OCI-M1 (cell line): ENCODE measurements around the gene DISC1.
"Not testable (repeated sequence)": the region's sequence is repeated elsewhere in the genome, so short reads cannot be mapped to it uniquely, and the experiment has no call there.

Experiments used
- DNase-seq: peaks from one replicate; lab custom pipeline; 2025; lab: John Stamatoyannopoulos, UW

DISC1 gene

DNA sequence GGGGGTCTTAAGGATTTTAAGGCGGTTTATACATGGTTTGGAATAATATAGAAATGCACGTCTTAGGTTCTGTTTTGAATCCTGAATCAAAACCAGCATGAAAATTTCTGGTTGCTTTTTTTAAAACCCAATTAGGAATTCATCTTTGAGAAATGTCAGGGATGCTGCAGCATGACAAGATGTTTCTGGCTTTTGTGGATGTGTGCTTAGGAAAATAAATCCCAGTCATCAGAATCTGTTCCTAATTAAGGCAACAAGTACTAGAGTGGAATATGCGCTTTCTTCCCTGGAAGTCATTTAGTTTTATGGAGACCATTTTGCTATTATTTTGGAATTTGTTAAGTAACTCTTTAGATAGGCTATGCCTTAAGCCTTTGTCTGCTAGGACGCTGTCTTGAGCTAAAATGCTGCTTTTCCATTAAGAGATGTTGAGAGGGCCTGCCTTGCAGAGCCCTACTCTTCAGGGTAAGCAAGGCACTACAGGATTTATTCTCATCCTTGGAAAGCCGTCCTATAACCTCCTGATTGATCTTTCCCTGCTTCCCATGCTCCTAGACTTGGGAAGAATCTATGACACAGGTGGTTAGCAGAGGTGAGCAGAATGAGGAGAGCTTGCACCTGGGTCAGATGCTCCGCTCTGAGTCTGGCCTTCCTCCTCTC lies 332.8 kb downstream of the DISC1 start:
- no peak for DNase-seq

DNA sequence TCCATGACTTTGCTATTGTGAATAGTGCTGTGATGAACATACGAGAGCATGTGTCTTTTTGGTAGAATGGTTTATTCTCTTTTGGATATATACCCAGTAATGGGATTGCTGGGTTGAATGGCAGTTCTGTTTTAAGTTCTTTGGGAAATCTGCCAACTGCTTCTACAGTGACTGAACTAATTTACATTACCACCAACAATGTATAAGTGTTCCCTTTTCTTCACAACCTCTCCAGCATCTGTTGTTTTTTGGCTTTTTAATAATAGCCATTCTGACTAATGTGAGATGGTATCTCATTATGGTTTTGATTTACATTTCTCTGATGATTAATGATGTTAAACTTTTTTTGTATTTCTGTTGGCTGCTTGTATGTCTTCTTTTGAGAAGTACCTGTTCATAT lies 335.2 kb downstream of the DISC1 start:
- not testable (repeated sequence) for DNase-seq

DNA sequence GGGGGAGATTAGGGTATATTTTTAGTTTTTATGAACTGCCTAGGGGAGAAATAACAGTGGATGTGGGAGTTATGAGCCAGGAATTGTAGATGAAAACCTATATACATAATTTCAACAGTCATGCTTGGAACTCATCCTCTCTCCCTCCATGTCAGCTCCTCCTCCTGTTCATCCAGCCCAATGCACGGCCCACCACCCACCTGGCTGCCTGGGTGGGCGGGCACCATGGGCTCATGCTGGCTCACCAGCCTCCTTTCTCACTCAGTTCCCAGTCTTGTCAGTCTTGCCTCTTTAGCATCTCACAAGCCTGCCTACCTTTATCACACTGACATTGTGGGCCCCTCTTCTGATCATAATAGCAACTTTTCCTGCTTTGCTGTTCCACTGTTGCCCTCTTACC lies 336.0 kb downstream of the DISC1 start:
- DNase-seq: no peak

DNA sequence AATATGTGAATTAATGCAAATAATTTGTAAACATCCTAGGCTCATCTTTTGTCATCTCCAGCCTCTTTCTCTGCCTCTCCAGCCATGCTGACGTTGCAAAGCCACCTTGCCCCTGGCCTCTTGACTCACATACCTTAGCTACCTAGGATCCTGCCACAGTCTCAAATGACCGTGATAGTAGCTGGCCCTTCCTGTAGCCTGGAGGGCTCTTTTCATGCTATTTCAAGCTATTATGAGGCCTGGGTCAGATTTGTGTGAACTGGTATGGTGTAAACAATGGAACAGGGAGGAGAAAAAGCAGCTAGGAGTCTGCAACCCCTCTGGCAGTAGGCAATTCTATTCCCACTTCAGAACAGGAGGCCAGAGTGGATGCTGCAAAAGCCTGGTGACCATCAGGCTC lies 337.7 kb downstream of the DISC1 start:
- no peak for DNase-seq

DNA sequence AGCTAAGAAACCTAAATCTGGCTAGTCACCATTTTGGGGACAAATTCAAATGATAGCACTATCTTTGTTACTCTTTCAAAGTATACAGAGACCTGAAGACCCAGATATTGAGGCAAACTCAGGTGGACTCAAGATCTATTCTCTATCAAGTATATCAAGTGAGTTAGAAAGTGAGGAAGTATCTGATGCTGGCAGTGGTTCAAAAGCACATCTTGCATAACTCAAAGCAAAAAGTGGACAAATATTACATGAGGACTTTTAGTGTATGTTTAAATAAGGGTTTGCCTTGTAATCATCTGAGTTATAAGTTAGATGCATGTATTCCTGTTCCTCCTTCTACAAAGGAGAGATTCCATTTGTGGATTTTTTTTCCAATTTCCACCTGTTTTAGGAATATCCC lies 338.4 kb downstream of the DISC1 start:
- DNase-seq: no peak

DNA sequence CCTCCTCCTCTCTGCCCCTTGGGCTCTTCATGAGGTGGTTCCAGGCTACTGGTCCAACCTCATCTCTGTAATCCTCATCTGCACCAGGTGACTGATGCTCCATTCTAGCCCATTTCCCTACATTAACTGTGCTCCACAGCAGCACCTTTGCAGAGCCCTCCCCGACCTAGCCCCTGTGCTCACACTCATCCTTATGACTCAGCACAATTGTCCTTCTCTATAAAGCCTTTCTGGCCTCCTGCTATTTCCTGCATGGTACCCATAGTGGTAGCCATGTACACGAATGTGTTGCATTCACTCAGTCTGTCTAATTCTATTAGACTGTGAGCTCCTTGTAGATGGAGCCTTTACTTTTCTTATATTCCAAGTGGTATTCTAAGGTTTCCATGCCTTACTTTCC lies 339.0 kb downstream of the DISC1 start:
- DNase-seq: no peak

DNA sequence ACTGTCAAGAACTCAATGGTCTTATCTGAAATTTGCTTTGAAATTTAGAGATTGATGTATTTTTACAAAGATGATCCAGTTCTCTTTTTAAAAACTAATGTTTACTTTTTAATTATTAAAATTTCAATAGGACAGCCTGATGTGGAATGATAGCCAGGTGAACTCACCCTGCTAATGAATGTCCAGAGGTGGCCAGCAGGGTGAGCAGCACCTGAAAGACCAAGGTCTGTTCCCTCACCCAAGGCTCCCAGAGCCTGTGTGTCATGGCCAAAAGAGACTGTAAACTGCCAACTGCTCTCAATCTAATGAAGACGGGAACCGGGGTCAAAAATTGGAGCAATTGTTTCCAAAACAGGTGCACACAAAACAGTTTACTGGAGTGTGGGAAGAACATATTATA lies 340.4 kb downstream of the DISC1 start:
- no peak for DNase-seq

DNA sequence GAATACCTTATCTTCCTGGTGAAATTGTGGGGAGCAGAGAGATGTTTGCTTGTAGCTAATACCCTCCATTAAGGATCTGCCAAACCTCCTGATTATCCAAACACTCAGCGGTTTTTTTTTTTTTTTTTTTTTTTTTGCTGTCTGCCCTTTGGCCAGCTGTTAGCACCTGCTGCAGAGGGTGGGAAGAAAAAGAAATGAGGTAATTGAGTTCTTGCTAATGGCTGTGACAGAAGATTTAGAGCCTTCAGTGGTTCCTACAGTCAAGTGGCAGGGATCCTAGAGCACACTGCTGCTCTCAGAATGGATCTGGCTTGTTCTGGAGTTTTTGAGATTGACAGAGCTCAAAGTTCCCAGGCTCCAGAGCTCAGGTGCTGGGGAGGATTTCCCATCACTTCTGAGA lies 342.5 kb downstream of the DISC1 start:
- no peak for DNase-seq

DNA sequence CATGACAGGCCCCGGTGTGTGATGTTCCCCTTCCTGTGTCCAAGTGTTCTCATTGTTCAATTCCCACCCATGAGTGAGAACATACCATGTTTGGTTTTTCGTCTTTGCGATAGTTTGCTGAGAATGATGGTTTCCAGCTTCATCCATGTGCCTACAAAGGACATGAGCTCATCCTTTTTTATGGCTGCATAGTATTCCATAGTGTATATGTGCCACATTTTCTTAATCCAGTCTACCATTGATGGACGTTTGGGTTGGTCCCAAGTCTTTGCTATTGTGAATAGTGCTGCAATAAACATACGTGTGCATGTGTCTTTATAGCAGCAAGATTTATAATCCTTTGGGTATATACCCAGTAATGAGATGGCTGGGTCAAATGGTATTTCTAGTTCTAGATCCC lies 343.2 kb downstream of the DISC1 start:
- not testable (repeated sequence) for DNase-seq

DNA sequence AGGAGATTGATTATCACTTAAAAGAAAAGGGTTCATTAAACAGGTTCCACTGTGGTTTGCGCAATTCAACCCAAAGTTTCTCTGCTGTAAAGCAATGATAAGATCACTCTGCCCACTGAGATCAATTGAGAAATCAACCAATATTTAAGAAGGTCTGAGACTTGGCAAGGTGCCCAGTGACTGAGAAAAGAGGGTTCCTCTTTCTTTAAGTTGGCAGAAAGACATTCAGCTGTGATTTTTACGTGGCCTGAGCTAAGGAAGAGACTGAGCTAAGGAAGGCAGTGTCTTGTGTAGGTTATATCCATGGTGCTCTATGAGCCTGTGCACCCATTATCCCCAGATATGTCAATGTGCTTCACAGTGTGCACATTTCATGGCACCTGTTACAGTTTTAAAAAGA lies 344.1 kb downstream of the DISC1 start:
- DNase-seq: peak; percentile 79

DNA sequence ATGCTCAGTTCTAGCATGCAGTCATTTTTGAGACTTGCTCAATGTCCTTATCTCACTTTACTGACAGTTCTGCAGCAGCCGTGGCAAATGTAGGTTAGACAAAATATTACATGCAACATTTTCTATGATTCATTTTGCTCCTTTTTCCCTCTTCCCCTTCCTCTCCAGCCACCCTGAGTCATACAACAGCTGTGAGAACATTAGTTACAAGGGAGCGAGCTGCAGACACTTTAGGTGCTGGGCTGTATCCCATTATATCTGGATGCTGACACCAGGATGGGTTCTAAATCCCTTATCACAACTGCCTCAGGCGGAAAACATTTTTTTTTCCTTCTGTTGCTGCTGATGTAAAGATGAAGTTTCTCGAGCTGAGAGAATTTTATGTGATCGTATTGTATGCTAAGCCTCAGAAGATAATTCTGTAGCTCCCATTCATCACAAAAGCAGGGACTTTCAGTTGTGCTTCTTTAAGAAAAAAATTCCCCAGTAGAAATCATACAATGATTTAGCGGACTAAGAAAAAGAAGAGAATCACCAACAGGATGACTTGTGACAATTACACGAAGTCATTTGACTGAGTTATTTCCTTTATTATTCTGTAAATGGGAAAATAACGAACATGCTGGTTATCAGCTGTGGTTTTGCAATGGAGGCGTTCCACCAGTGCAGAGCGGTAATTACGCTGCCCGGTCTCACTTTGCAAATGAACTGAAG lies 345.0 kb downstream of the DISC1 start:
- peak; percentile 80 for DNase-seq

DNA sequence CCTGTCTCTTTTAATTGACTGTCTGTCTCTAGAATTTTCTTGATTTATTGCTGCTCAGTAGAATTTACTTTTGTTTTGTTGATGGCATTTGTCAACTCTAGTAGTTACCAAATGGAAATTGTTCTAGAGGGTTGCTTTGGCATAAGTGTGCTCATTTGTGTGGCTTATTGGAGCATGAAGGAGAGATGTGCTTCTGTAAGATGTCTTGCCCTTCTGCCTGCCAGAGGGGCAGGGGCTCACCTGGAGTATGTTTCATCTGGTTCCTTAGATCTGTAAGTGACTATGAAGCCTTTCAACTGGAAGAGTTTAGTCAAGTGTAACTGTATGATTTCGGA lies 345.5 kb downstream of the DISC1 start:
- no peak for DNase-seq

DNA sequence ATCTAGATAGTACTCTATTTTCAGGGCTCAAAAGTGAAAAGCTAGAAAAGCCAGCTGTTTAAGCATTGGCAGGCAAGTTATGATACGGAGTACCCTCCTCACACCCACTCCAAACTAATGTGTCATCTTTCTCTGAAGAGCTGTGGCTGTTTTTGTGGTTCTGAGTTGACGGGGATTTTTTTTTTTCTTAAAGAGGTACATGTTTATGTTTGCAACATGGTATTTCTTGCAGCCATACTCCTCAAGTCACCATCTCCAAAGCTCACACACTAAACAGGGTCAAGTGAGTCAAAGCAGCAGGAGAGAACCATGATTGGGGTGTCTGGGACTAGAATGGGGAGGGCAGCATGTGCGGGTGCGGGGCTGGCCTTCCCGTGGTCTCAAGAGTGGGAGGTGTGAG lies 347.2 kb downstream of the DISC1 start:
- peak; percentile 63 for DNase-seq

DNA sequence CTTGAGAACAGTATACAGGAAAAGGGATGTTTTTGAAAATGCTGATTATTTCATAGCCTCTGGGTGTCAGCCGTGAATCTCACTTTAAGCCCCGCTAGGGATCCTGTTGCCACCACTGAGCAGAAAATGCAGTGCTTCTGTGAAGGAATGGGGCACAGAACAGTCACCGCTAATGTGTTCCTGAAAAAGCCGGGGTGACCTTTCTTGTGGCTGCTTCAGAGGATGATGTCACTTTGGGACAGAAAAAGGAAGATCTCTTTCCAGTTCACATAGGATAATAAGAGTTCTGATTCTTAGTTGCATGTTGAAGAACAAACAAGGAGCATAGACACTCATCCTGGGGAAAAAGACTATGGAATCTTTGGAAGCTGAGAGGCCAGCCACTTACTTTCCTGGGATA lies 349.6 kb downstream of the DISC1 start:
- no peak for DNase-seq

DNA sequence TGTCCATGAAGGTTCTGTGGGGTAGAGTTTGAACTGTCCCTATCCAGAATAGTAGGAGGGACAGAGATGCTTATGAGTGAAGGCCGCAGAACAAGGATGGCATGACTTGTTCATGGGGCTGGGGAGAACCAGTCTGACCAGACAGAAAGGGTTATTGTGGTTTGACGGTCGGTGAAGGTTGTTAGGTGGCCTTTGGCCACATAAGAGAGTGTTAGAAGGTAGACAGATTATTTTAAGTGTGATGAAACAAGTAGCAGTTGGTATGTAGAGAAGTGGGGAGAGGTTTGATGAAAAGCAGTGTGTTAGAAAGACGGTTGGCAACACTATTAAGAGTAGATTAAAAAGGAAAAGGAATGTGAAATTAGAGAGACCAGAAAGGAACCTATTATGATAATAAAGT lies 355.1 kb downstream of the DISC1 start:
- no peak for DNase-seq

DNA sequence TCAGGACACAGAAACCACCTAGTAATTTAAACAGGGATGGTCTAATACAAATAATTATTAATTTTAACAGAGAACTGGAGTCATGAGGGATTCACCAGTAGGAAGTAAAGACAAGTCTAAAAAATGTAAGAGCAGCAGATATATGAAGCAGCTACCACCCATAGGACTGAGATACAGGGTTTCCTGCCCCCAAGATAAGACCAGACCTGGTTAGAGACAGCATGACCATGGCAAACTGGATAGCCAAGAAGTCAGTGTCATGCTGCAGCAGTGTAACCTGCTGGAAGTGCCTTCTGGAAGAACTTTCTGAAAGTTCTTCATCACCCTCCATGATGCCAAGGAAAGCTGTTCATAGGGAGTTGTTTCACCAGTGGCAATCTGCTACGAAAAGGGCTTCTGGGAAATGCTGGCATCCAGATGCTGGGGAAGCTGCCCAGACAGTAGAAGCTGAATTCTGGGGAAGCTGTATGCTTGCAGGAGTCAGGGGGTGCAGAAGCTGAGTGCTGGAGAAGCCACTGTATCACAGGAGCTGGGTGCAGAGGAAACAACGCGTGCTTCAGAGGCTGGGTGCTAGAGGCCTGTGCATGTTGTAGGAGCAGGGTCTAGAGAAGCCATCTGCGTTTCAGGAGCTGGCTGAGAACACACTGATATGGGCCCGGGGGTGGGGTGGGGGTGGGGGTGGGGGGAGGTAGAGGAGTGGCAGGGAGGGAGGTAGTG lies 356.4 kb downstream of the DISC1 start:
- DNase-seq: peak; percentile 40

DNA sequence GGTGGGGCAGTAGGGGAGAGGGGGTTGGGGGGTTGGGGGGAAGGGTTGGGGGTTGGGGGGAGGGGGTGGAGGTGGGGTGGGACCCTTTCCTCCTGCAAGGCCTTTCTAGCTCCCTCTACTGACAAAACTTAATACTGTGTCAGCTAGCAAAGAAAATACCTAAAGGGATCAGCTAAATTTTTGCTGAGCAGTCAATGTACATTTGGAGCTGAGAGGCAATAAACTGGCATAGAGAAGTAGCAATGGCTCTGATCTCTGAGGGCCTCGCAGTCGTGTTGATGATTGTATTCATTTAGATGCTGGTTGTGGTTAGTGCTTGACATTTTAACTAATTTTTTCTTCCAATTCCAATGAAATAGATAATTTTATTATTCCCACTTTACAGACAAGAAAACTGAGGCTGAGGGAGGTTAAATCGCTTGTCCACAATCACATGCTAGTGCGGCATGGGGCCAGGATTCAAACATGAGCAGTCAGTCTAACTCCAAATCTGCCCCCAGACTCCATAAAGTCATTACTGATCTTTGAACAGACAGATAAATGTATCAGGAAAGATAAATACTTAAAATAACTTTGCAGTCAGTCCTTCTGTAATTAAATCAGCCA lies 357.1 kb downstream of the DISC1 start:
- peak; percentile 33 for DNase-seq

DNA sequence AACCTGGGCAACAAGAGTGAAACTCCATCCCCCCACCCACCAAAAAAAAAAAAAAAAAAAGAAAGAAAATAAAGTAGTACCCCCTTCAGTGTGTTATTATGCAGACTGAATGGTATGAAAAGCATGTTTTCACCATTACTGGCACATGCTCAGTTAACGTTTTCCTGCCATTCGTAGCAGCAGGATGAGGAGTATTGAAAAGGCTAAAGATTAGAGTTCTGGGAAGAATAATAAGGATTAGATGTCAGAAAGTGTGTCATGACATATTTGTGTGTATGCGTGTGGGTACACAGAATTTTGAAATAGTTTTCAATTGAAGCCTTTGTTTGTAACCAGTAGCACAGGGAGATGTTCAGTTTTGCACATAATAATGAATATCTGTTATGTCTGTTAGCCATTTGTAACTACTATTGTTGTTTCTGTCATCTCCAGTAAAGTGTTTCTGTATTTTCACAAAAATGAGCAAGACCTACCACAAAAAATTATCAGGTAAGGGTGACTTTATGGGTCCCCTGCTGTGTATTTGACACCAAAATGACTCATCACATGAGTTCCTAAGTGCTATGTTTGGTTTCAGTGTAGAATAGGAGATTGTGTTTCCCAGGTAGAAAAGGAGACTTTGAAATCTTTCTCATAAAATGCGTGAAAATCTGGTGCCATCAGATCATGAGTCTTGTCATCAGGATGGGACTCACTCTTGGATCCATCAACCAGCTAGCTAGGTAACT lies 358.9 kb downstream of the DISC1 start:
- DNase-seq: no peak

DNA sequence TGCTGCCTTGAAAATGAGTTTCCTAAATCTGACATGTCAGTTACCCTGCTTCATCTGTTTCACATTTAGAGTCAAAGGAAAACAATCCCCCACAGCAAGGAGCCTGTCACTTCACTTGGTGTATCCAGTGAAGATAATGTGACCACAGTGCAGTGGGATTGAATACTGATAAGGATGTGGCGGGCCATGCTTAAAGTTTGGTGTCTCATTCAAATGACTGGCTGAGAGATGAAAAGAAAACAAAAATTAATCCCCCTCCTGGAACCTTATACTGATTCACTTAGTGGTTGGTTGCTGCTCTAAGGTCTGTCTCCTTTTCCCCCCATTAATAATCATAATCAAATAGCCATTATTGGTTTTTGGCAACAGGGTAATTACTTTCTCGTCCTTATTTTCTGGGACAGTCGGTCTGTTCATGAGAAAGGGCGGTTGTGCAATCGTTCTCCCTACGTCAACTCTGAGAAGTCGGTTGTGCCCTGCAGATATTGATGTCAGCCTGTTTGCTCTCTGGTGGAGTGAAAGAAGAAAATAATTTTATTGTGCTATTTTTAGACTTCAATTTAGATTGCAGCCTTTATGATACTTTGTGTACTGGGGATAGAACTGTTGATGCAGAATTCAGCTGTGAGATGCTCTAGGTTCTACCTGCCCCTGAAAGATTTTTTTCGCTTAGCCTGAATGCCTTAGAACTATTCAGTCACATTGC lies 360.2 kb downstream of the DISC1 start:
- peak; percentile 87 for DNase-seq

DNA sequence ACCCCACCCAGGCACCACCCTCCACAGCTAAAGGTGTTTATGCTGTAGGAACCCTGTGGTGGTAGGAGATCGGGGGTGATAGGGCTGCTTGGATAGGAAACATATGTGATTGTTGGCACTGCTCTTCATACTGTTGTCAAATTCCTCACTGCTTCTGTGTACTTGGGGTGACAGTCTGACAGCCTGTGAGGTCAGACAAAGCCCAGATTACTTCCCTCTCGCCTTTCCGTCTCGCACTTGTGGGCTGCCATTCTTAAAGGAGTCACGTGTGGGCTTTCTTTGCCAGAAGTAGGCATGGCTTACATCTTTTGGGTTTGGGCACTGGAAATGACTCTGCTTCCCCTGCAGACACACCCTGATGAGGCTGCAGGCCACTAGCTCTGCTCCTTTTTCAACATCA lies 363.8 kb downstream of the DISC1 start:
- no peak for DNase-seq

DNA sequence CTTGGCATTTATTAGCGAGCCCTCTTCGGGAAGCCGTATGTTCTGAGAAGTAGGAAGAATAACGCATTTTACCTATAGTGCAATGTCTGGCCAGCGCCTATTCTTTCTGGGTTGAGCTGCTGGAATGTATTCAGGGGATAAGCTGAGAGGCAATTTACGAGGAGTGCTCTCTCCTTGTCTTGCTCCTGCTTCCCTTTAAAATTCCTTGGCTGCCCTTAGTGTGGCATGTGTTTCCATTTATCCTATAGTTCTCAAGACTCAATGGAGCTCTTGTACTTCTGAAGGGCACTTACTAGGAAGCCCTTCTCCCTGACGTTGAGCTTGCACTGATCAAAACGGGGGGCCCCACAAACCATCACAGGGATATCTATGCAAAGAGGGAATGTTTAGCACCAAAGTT lies 364.6 kb downstream of the DISC1 start:
- DNase-seq: no peak

DNA sequence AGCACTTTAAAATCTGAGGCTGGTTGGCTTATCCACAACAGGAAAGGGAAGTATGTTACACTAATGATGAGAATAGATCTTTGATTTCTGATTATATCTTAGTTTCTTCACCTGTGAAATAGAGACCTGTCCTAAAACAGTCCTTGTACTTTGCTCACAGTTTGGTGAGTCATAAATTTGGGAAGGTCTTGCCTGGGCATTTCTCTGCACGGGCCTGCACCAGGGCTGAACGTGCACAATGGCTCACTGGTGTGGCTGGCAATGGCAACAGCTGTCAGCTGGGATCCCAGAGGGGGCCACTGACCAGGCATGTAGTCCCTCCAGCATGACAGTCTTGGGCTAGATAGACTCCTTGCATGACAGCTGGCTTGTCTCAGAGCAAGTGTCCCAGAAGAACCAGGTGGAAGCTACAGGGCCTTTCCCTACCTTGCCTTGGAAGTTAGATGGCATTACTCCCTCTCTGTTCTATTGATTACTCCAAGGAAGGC lies 367.4 kb downstream of the DISC1 start:
- no peak for DNase-seq
